ENCODE measurements around the gene NPC2. TPM values are rescaled to one million over a fixed set of nuclear protein-coding genes. Genes with fewer than 3 reads are reported as not detected.
A peak's percentile ranks its signal among the peaks of the same experiment; 100 is the strongest.

Gene NPC2
- 524 and 529 TPM in 2 replicates for total RNA-seq
- long read RNA-seq, transcript NPC2-207 (5 exons, 1,035 nt): major isoform, 496 of 514 reads
- long read RNA-seq, partial matches to known transcripts: 10 of 514 reads
- long read RNA-seq, other reads (novel, unspliced or antisense): 8 of 514 reads

GRCh38 chr14:74492776-74493342, at the start of gene NPC2:
Gene NPC2 (minus strand): TSS chr14:74493305. CDS start chr14:74493274, 31 bp downstream.
- DNase-seq (ENCODE audit: extremely low spot score, unreplicated experiment): no peak
- no peaks in the 10 kb centered on the region for H3K27me3 Mint-ChIP-seq (ENCODE audit: unreplicated experiment)
- peak within 1 kb of the TSS; percentile 90 for H3K4me3 Mint-ChIP-seq (ENCODE audit: unreplicated experiment)

GRCh38 chr14:74542056-74542685, 49.1 kb upstream of the NPC2 start:
- no peak for TF ChIP-seq CTCF (IDR thresholded peaks at IDR 0.05)
- Mint-ChIP-seq H3K4me3 (ENCODE audit: unreplicated experiment) (no peak overlapping the region), H3K9me3 (ENCODE audit: unreplicated experiment) (no peaks in the 10 kb centered on the region), H3K4me1 (ENCODE audit: unreplicated experiment) (peaks cover 58% of the 10 kb centered on the region), H3K27ac (ENCODE audit: unreplicated experiment) (peak overlapping the region; percentile 50), H3K27me3 (ENCODE audit: unreplicated experiment) (no peaks in the 10 kb centered on the region), H3K36me3 (ENCODE audit: unreplicated experiment) (peaks cover 35% of the 10 kb centered on the region)
- no peak for DNase-seq (ENCODE audit: extremely low spot score, unreplicated experiment)

More at GRCh38 chr14:74492776-74493342, at the start of gene NPC2:
- Mint-ChIP-seq H3K36me3 (ENCODE audit: unreplicated experiment) (peaks cover under 1% of the 10 kb centered on the region), H3K27ac (ENCODE audit: unreplicated experiment) (peak within 1 kb of the TSS; percentile 86), H3K4me1 (ENCODE audit: unreplicated experiment) (peaks cover 30% of the 10 kb centered on the region), H3K9me3 (ENCODE audit: unreplicated experiment) (no peaks in the 10 kb centered on the region)
- no peak for TF ChIP-seq CTCF (IDR thresholded peaks at IDR 0.05)

GRCh38 chr14:74541225-74541624, 48.1 kb upstream of the NPC2 start:
- Mint-ChIP-seq H3K36me3 (ENCODE audit: unreplicated experiment) (peaks cover 35% of the 10 kb centered on the region), H3K9me3 (ENCODE audit: unreplicated experiment) (no peaks in the 10 kb centered on the region), H3K4me1 (ENCODE audit: unreplicated experiment) (peaks cover 56% of the 10 kb centered on the region), H3K27ac (ENCODE audit: unreplicated experiment) (peak overlapping the region; percentile 50), H3K27me3 (ENCODE audit: unreplicated experiment) (no peaks in the 10 kb centered on the region), H3K4me3 (ENCODE audit: unreplicated experiment) (no peak overlapping the region)
- no peak for TF ChIP-seq CTCF (IDR thresholded peaks at IDR 0.05)
- DNase-seq (ENCODE audit: extremely low spot score, unreplicated experiment): no peak

- H3K4me1 Mint-ChIP-seq (ENCODE audit: unreplicated experiment): peaks cover 44% of the 10 kb centered on the region
- no peaks in the 10 kb centered on the region for H3K27me3 Mint-ChIP-seq (ENCODE audit: unreplicated experiment)
- peaks cover 34% of the 10 kb centered on the region for H3K36me3 Mint-ChIP-seq (ENCODE audit: unreplicated experiment)
- no peaks in the 10 kb centered on the region for H3K9me3 Mint-ChIP-seq (ENCODE audit: unreplicated experiment)
- no peak overlapping the region for H3K4me3 Mint-ChIP-seq (ENCODE audit: unreplicated experiment)
- no peak for TF ChIP-seq CTCF (IDR thresholded peaks at IDR 0.05)
- H3K27ac Mint-ChIP-seq (ENCODE audit: unreplicated experiment): no peak overlapping the region
- DNase-seq (ENCODE audit: extremely low spot score, unreplicated experiment): no peak
Measured at GRCh38 chr14:74539503-74539902, 46.4 kb upstream of the NPC2 start.
